Smooth muscle cell (in vitro differentiated cells): ENCODE data around the gene A3GALT2. TPM values are rescaled to one million over a fixed set of nuclear protein-coding genes. Genes with fewer than 3 reads are reported as not detected.

Source experiments
- DNase-seq: peaks from one replicate; lab custom pipeline; 2025; ENCODE audit not compliant: unreplicated experiment; lab: John Stamatoyannopoulos, UW
- H2AFZ ChIP-seq: fragments of 200-600 bp; sonication (generic); 2 replicates; pipeline ENCODE4 v1.6.0; 2016; ENCODE audit warnings: antibody characterized with exemption, low read depth, mild to moderate bottlenecking
- H3F3A ChIP-seq: fragments of 200-600 bp; sonication (generic); 2 replicates; pipeline ENCODE4 v1.6.0; 2017; ENCODE audit warnings: antibody characterized with exemption, low read depth
- H3K27ac ChIP-seq: fragments of 200-600 bp; sonication (generic); 2 replicates; pipeline ENCODE4 v1.5.1; 2016; ENCODE audit warnings: low read depth, mild to moderate bottlenecking
- H3K27me3 ChIP-seq: fragments of 200-600 bp; sonication (generic); 2 replicates; pipeline ENCODE4 v1.6.1; 2016; ENCODE audit warnings: low read depth, mild to moderate bottlenecking
- H3K36me3 ChIP-seq: fragments of 200-600 bp; sonication (generic); 2 replicates; pipeline ENCODE4 v1.5.1; 2016; ENCODE audit warnings: low read depth
- H3K4me1 ChIP-seq: fragments of 200-600 bp; sonication (generic); 2 replicates; pipeline ENCODE4 v1.5.1; 2016; ENCODE audit warnings: low read depth
- H3K4me2 ChIP-seq: fragments of 200-600 bp; sonication (generic); 2 replicates; pipeline ENCODE4 v1.6.0; 2016; ENCODE audit warnings: mild to moderate bottlenecking
- H3K4me3 ChIP-seq: fragments of 200-600 bp; sonication (generic); 2 replicates; pipeline ENCODE4 v1.5.1; 2016; ENCODE audit warnings: mild to moderate bottlenecking
- H3K79me2 ChIP-seq: fragments of 200-600 bp; sonication (generic); 2 replicates; pipeline ENCODE4 v1.6.0; 2016; ENCODE audit warnings: low read depth, mild to moderate bottlenecking
- H3K9ac ChIP-seq: fragments of 200-600 bp; sonication (generic); 2 replicates; pipeline ENCODE4 v1.6.0; 2016; ENCODE audit warnings: low read depth
- H3K9me3 ChIP-seq: fragments of 200-600 bp; sonication (generic); replicated peaks from 2 replicates; pipeline ENCODE4 v1.5.1; 2016; ENCODE audit warnings: low read depth
- H4K20me1 ChIP-seq: fragments of 200-600 bp; sonication (generic); 2 replicates; pipeline ENCODE4 v1.6.0; 2016; ENCODE audit warnings: low read depth
- WGBS: methylation state at CpG from one replicate; pipeline ENCODE4 v1.1.7; 2016; ENCODE audit warnings: low lambda C conversion rate; 5-methylcytosine and 5-hydroxymethylcytosine counted together
- polyA plus RNA-seq: library from polyadenylated mRNA; unstranded; fragments of >200 nt; fragmentation: Nextera tagmentation; extraction: Ambion mirVana; gene quantifications from 2 replicates; pipeline ENCODE4 v1.2.1, GENCODE V29; 2016
- total RNA-seq: library from RNA; depleted of rRNA; stranded (reverse); fragments of >200 nt; gene quantifications from 2 replicates; pipeline ENCODE4 v1.2.3, GENCODE V29; 2014
- TF ChIP-seq, protein P1 (sequence below): fragments of 200-600 bp; sonication (generic); IDR thresholded peaks from 2 replicates; pipeline ENCODE4 v1.5.1; 2017; ENCODE audit warnings: borderline replicate concordance, mild to moderate bottlenecking, antibody characterized with exemption; ENCODE audit not compliant: insufficient read depth, poor library complexity, severe bottlenecking

The A3GALT2 gene
- total and polyA plus RNA-seq, 2 experiments from 2014 or later: not detected

DNA sequence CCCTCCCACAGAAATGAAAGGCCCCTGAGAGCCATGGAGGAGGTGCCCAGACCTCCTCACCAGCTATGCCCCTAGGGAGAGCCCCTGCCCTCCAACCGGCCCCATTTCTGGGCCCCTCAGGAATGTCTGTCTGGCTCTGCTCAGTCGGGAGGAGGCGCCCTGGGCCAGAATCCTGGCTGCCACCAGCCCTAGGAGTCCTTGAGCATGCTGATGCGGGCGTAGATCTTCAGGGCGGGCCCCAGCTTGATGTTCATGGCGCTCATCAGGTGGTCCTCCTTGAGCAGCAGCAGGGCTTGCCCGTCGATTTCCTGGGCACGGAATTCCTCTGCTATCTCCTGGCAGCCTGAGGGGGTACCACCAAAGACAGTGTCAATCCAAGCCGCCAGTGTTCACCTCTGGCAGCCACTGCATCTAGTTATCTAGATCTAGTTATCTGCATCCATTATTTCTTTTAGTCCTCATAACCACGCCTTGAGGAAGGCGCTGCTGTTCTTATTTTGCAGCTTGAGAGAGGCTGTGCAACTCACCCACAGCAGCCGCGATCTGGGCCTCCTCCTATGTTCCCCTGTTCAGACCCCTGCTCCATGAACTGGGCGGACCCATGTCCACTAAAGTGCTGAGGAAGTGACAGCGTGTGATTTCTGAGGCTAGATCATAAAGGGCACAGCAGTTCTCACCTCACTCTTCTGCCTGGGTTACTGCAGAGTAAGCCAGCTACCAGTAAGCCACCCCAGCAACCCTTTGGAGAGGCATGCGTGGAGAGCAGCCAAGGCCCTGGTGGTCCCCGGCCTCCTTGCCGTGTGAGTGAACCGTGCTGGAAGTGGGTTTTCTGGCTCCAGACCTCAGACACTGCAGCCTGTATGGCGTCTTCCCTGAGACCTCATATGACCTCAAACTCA lies 4.0 kb upstream of the A3GALT2 start:
- Histone ChIP-seq H3K27me3 (no peaks in the 10 kb centered on the region), H3K9ac (no peak overlapping the region), H3K4me1 (no peaks in the 10 kb centered on the region), H3K4me3 (no peak overlapping the region), H3K27ac (no peak overlapping the region), H3K4me2 (no peak overlapping the region), H3F3A (peaks cover 23% of the 10 kb centered on the region), H2AFZ (no peak overlapping the region), H3K9me3 (no peaks in the 10 kb centered on the region), H3K79me2 (peaks cover 4% of the 10 kb centered on the region), H3K36me3 (peaks cover 15% of the 10 kb centered on the region), H4K20me1 (peaks cover 84% of the 10 kb centered on the region)
- DNase-seq: no peak
- WGBS: 94% methylated on average over 22 of the region's 22 CpGs
- TF ChIP-seq, protein P1, sequence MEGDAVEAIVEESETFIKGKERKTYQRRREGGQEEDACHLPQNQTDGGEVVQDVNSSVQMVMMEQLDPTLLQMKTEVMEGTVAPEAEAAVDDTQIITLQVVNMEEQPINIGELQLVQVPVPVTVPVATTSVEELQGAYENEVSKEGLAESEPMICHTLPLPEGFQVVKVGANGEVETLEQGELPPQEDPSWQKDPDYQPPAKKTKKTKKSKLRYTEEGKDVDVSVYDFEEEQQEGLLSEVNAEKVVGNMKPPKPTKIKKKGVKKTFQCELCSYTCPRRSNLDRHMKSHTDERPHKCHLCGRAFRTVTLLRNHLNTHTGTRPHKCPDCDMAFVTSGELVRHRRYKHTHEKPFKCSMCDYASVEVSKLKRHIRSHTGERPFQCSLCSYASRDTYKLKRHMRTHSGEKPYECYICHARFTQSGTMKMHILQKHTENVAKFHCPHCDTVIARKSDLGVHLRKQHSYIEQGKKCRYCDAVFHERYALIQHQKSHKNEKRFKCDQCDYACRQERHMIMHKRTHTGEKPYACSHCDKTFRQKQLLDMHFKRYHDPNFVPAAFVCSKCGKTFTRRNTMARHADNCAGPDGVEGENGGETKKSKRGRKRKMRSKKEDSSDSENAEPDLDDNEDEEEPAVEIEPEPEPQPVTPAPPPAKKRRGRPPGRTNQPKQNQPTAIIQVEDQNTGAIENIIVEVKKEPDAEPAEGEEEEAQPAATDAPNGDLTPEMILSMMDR: no peak

DNA sequence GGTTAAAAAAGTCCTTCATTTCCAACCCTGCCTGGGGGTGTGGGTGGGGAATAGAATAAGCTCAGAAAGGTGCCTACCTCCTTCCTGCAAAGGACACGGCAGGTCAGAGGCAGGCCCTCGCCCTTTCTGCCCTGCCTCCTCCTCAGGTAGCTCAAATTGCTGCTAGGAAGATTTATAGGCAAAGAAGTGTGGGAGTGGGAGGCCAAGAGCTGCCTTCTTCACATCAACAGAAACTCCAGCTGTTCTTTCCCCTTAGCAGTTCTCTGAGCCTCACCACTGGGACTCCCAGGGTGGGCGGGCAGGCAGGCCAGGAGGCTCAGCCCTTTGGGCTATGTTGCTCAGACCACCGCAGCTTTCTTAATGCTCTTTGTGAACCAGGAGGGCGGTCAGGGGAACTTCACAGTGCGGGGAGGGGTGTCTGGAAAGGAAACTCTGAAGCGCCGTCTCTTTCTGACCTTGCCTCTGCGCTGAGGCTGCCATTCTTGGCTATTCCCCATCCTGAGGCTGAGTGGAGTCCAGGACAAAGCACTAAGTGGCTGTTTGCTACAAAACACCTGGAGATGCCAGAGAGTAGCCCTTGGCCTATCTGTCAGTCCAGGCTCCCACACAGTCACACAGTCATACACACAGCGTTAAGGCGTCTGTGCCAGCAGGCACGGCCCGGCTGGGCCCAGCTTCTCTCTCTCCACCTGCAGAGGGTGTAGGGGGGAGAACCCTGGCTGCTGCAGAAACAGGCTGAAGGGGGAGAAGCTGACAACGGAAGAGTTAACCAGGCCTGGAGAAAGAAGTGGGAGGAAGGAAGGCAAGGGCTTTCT lies 3.0 kb upstream of the A3GALT2 start:
- TF ChIP-seq, protein P1: no peak
- Histone ChIP-seq H4K20me1 (peaks cover 74% of the 10 kb centered on the region), H3K9me3 (no peaks in the 10 kb centered on the region), H3K27ac (no peak overlapping the region), H3K4me3 (no peak overlapping the region), H3K27me3 (no peaks in the 10 kb centered on the region), H3K9ac (no peak overlapping the region), H3K36me3 (peaks cover 9% of the 10 kb centered on the region), H3K4me2 (no peak overlapping the region), H2AFZ (no peak overlapping the region), H3F3A (peaks cover 20% of the 10 kb centered on the region), H3K4me1 (no peaks in the 10 kb centered on the region), H3K79me2 (no peaks in the 10 kb centered on the region)
- no peak for DNase-seq
- 89% methylated on average over 14 of the region's 14 CpGs for WGBS

DNA sequence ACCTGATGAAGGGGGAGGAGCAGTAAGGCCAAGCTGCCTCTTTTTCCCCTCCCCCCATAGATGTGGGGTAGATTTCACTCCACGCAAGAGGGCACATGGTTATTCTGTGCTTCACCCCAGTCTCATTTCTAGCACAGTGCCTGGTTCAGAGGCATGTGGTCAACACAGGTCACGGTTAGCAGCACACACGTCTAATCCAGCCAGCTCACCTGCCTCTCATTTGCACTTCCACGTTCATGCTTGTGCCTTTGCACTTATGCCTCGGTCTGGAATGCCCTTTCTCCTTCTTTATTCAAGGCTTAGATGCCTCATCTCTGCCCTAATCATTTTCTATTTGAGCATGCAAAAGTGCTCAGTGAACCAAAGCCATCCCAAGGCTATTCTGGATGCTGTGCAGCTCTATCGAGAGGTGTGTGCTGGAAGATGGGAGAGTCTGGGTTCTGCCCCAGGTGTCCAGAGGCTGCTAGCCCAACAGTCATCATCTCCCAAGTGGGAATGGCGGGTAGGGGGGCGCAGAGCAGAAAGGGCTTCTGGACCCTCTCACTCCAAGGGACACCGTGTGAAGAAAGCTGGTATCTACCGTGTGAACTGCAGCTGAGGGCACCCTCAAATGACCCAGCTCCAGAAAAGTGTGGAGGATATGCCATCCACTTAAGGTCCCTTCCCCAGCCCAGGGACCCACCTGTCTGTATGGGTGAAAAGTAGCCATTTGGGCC lies 2.1 kb upstream of the A3GALT2 start:
- H3K9me3 ChIP-seq: no peaks in the 10 kb centered on the region
- no peak overlapping the region for H2AFZ ChIP-seq
- no peak overlapping the region for H3K9ac ChIP-seq
- H3K4me2 ChIP-seq: no peak overlapping the region
- H4K20me1 ChIP-seq: peaks cover 66% of the 10 kb centered on the region
- H3F3A ChIP-seq: peaks cover 12% of the 10 kb centered on the region
- no peak for DNase-seq
- no peaks in the 10 kb centered on the region for H3K4me1 ChIP-seq
- no peak overlapping the region for H3K4me3 ChIP-seq
- H3K27me3 ChIP-seq: no peaks in the 10 kb centered on the region
- peaks cover 3% of the 10 kb centered on the region for H3K36me3 ChIP-seq
- TF ChIP-seq, protein P1: no peak
- no peaks in the 10 kb centered on the region for H3K79me2 ChIP-seq
- no peak overlapping the region for H3K27ac ChIP-seq
- WGBS: 98% methylated on average over 10 of the region's 10 CpGs
